Measurements from ENCODE around the gene ASXL2.
"Not testable (repeated sequence)": the region's sequence is repeated elsewhere in the genome, so short reads cannot be mapped to it uniquely, and the experiment has no call there.

- TF ChIP-seq CTCF (IDR thresholded peaks at IDR 0.05 in 4 of 5, conservative IDR thresholded peaks at IDR 0.05 in 1 of 5); POLR2A (IDR thresholded peaks at IDR 0.05): not testable (repeated sequence)
Observed at GRCh38 chr2:25909574-25909973, 31.3 kb upstream of the ASXL2 start.
